HG03025 (cell line): ENCODE data around the gene MYH9.

Experiments
- ATAC-seq: cut with Tn5 transposase; IDR thresholded peaks from one replicate; pipeline ENCODE4 v1.9.1; 2021; ENCODE audit warnings: mild to moderate bottlenecking, moderate library complexity; ENCODE audit not compliant: unreplicated experiment, low FRiP score

MYH9 gene

DNA sequence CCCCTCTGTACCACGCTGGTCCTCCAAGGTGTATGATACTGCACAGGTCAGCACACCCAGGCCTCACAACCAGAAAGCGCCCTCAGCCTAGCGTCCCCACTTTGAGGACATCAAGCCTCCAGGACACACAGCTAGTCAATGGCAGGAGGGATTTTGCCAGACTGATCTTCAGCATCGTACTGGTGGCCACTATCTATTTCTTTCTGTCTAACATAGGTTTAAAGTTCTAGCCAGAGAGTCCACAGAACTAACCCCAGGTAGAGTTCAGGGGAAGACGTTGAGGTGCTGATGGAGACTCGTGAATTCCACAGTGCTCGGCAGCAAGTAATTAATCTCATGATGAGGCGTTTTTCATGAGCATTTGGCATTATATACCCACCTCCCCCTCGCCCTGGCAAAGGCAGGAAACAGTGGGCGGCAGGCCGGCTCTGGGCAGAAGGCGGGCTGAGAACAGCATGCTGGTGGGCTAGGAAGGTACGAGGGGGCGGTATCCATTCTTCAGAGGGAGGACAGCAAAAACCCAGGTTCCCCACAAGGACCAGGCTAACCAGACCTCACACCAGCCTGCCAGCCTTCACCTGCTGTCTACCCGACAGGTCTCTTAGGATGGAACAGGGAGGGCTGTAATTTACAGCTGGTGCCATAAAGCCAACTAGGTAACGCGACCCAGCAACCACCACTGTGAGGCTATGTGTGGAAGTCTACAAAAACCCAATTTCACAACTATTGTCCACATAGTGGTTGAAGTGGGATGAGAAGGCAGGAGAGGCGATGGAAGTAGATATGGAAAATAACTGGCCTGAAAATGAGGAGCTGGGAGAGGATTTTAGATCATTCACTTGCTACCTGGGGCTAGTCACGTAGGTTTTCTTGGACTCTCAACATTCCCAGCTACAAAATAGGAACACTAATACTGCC, 18.5 kb downstream of the MYH9 start:
- no peak for ATAC-seq

DNA sequence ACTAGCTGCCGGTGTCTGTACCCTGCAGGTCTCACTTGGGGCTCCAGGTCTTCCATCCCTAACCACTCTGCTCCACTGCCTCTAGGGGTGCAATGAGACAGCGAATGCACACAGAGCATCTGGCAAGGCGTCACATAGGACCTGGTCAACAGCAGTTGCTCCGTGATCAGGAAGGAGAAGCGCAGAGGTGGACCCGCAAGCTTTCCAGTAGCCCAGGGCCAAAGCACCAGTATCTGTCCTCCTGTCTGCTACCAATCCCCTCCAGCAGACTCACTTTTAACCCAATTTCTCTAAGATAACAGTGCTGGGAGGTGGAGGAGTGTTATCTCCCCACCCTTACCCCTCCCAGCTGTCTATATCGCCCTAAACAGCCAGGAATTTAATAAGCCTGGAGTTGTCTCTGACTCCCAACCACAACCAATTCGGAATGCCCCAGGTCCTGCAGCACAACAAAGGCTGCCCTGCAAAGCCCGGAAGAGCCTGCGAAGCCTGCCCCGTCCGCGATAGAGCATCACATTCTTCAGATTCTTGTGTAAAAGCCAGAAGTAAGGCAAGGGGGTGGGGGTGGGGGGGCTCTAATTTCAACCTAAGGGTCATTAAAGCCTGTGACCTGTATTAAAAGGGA, 19.3 kb downstream of the MYH9 start:
- ATAC-seq, result no peak

DNA sequence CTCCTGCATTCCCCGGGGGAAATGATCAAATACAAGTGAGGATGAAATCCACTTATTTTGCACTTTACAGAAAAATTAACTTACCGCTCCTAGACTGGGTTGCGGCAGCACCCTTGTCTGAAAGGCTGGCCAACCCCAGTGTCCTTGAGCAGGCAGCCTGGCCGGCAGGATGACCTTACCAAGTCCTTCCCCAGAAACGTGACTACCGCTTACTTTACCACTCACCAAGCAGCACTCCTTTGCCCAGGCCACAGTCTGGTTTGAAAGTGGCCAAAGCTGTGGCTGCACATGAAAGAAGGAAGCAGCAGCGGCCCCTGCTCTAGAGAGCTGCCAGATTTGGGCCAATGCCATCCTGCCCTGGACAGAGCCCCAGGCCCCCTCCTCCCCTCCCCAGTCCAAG, 20.3 kb downstream of the MYH9 start:
- ATAC-seq, result no peak

DNA sequence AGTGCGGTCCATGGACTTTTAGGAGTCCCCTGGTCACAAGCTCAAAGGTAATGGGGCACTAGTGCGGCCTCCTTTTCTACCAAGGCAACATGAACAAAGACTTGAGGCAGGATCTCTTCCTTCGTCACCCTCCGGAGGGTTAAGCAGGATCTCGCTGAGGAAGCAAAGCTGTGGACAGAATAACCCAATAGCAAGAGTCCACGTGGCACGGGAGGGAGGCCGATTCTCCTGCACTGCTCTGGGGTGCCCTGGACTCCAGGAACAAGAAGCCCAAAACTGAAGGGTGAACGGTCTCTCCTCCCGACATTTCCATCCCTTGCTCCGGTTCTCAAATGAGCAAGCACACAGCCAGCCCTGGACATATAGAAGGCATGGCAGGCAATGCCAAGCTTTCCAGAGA, 20.7 kb downstream of the MYH9 start:
- no peak for ATAC-seq

DNA sequence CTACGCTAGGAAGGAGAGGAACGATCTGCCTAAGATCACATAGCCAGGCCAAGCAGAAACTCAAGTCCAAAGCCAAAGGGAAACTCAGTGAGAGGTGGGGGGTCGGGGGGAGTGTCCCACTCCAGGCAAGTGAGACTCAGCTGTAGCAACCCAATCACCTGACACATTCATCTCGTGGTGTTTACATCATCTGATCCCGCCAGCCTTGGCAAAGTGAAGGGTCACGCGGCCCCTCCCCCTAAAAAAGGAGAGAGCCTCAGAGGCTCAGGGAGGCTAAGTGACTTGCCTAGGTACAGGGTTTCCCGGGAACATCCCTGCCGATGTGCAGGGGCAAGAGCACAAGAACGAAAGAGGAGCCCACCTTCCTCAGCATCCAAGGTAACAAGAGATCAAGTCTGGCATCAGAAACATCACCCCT, 21.5 kb downstream of the MYH9 start:
- ATAC-seq, result no peak

DNA sequence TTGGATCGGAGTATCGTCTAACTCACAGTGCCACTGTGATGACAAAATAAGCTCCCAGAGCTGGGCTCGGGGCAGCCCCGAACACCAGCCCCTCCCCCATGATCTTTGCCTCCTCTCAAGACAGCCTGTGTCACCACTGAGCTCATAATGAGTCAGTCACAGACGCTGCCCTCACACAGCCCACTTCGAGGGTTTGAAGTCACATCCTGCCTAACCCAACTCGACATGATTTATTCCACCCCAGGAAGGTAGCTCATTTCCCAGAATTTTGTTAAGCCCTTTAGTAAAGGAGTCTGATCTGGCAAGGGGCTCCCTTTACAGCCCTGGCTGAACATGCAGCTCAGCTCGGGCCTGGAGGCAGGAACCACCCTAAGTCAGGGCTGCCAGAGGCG, 22.8 kb downstream of the MYH9 start:
- ATAC-seq, result no peak

DNA sequence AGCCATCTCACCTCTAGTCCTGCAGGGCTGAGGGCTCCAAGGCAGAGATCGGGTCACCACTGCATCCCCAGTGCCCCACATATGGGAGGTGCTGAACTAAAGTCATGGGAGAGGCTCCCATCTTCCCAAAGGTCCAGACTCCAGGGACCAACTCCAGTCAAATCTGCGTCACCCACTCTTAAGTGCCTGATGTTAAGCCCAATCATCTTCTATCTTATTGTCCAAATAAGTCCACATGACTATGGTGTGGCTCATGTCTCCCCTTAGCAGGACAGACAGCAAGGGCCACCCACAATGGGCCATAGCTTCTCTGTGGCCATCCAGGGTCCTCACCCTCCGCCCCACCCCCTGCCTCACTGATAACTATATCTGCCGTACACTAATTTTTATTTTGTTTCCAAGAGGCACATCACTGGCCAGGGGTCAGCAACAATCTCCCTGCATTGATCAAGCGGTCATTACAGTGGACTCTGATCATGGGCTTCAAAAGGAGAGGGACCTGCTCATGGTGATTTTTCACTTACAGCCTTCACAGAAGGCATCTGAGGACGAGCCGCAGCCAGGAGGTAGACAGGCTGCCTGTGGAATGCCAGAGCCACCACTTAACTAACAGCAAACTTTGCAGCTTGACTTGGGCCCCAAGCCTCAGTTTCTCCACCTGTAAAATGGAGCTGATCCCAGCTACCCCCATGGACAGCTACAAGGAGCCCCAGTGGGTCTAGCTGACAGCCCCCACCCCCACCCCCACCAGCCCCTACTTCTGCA, 23.3 kb downstream of the MYH9 start:
- ATAC-seq, result no peak

DNA sequence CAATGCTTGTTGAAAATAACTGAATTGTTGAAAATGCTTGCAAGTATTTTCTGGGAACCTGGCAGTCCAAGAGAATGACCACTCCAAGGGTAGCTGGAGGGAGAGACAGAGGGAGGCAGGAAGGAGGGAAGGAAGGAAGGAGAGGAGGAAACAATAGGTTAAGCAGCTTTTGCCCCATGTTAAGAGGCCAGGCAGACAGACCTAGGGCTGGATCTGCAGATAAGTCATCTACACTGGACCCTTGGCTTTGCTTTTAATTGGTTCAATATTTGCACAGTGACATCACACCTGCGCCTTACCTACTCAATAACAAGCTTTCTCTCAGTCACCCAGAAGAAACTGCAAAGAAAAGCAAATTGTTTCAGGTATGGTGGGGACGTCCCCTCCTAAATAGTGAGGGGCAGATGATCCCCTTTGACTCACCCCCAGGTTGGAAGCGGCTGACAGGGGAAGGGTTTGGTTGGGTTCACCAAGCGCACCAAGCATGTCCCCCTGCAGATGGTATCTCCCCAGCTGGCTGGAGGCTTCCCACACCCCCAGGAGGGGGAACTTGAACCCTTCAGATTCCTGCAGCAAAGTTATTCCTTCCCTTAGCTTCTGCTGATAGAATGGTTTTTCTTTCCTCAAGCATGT, 24.3 kb downstream of the MYH9 start:
- no peak for ATAC-seq

DNA sequence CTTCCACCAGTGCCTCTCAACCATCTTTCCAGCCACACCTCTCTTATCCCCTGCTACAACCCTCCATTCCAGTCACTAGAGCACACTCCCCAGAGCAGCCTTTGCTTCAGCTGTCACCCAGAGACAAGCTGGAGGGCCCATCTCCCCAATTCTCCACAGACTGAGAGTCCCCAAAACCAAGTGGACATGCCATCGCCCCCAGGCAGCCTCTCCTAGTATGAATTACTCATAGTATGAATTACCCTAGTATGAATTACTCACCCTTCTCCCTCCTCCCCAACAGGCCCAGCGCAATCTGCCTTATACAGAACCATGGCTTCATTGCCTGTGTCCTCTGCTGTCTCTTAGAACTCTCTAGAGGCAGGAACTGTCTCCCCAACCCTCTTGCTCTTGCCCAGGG, 24.8 kb downstream of the MYH9 start:
- no peak for ATAC-seq

DNA sequence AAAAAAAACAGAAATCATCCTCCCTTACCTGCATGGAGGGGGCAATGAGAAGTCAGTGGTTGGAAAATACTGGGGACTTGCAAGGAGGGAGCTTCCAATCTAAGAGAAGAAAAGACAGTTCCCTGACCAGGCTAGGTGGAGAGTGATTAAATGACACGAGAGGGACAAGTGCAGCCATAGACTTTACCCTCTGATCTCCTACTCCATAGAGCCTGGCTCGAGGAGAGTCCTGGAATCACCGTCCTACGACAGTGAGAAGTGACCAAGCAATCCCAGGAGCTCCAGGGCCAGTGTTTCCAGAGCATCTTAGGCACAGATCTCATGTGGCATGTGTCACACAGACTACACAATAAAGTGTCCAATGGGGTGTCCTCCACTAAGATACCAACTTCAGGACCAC, 25.7 kb downstream of the MYH9 start:
- no peak for ATAC-seq

DNA sequence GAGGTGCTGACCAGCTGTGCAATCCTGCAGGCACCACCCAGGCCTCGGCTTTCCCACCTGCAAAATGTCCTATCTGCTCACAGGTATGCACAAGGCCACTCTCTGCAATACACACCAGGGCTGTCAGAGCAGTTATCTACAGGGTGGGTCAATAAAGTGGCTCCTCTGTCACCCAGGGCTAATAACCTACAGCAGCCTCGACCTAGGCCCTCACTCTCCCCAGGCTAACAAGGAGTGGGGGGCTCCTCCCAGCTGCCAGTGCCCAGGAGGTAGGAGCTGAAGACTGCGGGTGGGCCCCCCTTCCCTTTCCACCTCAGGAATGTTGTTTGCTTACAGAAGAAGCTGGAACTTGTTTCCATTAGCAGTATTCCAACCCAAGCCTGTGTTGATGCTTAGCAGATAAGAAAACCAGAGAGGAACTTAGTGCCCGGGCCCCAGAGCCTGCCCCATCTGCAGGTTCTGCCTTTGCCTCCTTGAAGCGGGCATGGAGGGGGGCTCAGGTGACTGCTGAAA, 26.8 kb downstream of the MYH9 start:
- ATAC-seq, result no peak

DNA sequence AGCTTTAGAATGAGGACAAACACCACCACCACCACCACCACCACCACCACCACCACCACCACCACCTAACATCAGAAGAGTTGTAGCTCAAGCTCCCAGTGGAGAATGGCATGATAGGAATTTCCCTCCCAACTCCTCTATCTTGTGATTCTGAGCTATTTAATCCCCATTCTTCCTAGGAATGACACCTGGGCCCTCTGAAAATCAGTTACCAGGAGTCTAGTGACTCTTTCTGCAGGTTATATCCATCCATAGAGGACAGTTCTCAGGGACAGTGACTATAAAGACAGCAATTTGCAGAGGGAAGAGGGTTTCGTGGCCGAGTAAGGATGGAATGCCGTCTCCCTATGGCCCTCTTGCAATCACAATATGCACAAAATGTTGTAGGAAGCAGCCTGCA, 27.8 kb downstream of the MYH9 start:
- no peak for ATAC-seq

DNA sequence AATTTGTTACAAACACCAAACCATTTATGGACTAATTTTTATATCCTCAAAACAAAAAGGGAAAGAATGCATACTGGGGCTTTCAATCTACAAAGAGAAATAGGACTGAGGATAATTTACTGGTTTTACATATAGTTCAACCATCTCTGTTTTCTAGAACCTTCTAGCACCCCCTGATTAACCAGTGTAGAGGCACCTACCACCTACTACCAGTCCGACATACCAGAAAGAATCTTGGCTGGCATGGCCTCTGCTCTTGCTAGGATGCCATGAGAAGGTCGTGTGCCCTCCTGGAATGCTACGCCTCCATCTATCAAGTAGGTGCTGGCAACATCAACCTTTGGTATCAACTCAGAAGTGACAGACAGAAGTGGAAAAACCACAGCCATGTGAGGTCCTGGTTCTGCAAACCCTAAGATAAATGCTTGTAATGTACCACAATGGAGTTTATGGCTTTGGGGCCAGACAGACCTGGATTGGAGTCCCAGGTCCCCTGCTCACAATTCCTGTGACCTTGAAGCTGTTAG, 28.2 kb downstream of the MYH9 start:
- ATAC-seq, result no peak

DNA sequence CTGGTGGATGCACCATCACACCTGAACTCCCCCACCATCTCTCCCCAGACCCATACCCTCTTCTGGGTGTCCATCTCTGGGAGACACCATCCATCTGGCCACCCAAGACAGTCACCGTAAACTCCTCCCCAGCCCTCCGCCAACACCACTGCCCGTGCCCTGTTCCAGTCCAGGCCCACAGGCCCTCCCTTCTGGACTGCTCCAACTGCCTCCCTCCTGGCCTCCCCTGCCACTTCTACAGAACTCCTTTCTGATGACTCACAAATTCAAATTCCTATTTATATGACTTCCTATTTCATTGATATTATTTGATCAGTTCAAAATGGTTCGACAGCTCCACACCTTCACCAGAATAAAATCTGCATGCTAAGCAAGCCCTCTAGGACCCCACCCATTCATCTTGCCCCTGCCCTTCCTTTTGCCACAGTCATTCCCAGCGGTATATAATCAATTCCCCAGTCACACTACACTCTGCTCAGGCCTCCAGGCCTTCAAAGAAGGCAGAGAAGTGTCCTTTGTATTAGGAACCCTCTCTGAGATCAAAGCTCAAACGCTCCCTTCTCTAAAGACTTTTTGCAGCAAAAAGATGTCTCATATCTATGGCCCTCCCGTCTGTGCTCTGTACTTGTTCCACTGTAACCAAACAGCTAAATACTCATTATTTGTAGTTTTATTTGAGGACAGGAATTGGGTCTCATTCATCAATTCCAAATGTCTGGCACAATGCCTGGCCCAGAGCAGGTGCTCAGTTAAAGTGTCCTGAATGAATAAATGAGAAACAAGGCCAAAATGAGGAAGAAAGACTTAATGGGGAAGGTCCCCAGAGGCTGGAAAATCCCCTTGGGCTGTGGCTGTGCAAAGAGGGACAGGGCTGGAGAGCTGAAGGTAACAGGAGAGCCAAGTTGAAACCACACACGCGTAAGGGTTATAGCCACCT, 29.0 kb downstream of the MYH9 start:
- no peak for ATAC-seq

DNA sequence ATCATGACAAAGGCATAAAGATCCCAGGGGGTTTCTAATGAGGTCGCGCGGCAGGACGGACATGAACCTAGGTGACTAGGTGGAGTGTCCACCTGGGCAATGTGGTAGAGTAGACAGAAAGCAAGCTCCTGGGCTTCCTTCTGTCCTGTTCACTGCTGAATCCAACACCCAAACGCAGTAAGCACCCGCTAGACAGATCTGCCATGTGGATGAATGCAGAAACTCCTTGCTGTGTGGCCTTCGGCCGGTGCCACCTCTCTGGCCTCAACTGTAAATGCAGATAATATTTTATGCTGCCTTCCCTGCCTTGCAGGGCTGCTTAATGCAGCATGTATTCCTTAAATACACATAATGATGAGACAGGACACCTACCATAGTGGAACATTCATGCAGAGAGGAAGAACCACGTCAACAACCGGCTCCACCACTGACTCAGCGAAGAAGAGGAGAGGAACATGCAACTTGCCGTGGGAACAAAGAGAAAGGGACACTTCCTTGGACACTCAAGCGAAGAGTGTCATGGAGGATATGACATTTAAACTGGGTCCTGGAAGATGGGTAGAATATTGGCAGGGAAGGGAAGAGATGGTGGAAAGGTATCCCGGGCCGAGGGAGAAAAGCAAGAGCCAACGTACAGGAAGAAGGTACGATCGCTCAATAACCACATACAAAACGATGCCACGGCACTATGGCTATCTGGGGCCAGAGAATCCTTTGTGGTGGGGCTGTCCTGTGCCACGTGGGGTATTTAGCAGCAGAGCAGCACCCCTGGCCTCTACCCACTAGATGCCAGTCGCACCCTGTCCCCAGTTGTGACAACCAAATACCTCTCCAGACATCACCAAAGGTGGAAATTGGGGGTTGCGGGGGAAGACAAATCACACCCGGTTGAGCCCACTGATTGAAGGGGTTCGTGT, 30.8 kb downstream of the MYH9 start:
- ATAC-seq, result no peak

DNA sequence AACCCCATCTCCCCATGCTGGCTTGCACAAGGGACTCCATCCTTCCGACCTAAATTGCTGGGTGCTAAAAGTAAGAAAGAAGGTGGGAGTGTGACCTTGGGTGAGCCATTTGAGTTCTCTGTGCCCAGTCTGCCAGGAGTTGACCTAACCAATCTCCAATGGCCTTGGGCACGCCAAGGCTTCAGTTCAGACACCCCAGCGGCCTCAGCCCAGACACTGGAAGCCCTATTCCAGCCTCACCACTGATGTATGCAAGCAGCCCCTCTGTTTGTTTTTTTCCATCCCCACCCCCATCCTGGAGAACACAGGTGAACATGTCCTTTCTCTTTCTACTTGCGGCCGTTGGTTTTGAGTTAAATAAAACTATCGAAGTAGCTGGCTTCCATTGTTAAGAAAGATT, 31.9 kb downstream of the MYH9 start:
- ATAC-seq, result no peak

DNA sequence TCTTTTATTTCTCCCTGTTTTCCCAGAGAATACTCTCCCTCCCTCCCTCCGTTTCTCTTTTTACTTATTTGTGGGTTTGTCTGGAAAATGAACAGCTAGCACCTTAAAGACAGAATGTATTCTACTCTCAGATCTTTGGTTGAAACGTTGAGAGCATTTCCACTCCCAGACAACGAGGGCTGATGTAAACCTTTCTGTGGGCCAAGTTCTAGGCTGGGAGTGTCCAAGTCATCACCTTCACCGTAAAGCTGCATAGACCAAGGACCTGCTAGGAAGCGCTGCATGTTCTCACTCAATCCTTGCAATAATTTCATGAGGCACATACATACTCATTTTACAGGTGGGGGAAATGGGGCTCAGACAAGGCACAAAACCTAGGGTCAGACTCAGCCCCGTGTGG, 32.4 kb downstream of the MYH9 start:
- ATAC-seq, result no peak

DNA sequence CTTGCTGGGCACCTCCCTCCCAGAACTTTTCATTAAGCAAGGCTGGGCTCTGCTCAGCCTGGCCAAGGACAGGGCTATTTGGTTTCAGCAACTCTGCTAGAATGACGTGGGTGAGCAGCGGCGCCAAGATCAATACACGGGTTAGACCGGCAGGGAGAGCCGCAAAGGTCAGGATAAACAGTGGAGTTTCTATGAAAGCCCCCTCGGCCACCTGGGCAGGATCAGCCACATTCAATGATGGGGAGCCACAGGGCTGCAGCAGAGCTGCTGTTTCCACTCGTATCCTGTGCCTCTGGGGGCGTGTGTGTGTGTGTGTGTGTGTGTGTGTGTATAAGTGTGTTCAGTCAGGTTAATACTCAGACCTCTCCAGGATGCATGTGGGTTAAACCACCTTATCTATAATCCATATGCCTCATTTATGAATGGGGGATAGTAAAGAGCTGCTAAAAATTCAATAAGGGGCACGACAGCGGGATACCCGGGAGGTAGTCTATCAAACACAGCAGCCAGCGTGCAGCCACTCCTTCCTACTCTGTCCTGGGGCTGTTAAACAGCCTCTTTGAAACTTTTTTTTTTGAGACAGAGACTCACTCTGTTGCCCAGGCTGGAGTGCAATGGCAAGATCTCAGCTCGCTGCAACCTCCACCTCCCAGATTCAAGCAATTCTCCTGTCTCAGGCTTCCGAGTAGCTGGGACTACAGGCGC, 34.8 kb downstream of the MYH9 start:
- ATAC-seq, result no peak
